SJSA1 (cell line): ENCODE measurements around the gene NHLRC2. TPM values are rescaled to one million over a fixed set of nuclear protein-coding genes. Genes with fewer than 3 reads are reported as not detected.

Source experiments
- DNase-seq, 2 experiments: peaks; one replicate each; pipeline ENCODE4 v3.0.0-alpha.2; 2015 to 2020; ENCODE audit warnings: low spot score in 2 of 2, low read depth in 1 of 2
- H3K27ac ChIP-seq: fragments of 250-450 bp; sonication (Bioruptor Pico); 2 replicates; pipeline ENCODE4 v1.5.1; 2020; ENCODE audit warnings: mild to moderate bottlenecking, moderate library complexity
- H3K27me3 ChIP-seq: fragments of 250-450 bp; sonication (Bioruptor Pico); replicated peaks from 2 replicates; pipeline ENCODE4 v1.5.1; 2020; ENCODE audit warnings: mild to moderate bottlenecking, moderate library complexity
- H3K36me3 ChIP-seq: fragments of 250-450 bp; sonication (Bioruptor Pico); 2 replicates; pipeline ENCODE4 v1.5.1; 2020; ENCODE audit warnings: mild to moderate bottlenecking
- H3K4me1 ChIP-seq: fragments of 250-450 bp; sonication (Bioruptor Pico); replicated peaks from 2 replicates; pipeline ENCODE4 v1.6.1; 2021; ENCODE audit warnings: mild to moderate bottlenecking
- H3K4me3 ChIP-seq: fragments of 250-450 bp; sonication (Bioruptor Pico); 2 replicates; pipeline ENCODE4 v1.5.1; 2020; ENCODE audit warnings: mild to moderate bottlenecking
- H3K9me3 ChIP-seq: fragments of 250-450 bp; sonication (Bioruptor Pico); replicated peaks from 2 replicates; pipeline ENCODE4 v1.5.1; 2020; ENCODE audit warnings: mild to moderate bottlenecking
- total RNA-seq: library from RNA; depleted of rRNA; stranded (reverse); fragments of >200 nt; shearing (Covaris generic); gene quantifications from 2 replicates; pipeline ENCODE4 v1.2.3, GENCODE V29; 2014

NHLRC2 gene
- total RNA-seq, 1 experiment from 2014 or later, result 25.0 TPM

- no peak overlapping the region for H3K4me3 ChIP-seq
- H3K4me1 ChIP-seq, result no peaks in the 10 kb centered on the region
- H3K36me3 ChIP-seq, result no peaks in the 10 kb centered on the region
- H3K27ac ChIP-seq, result no peak overlapping the region
- no peak for DNase-seq
- H3K9me3 ChIP-seq, result peaks cover 6% of the 10 kb centered on the region; the same call in 1 of the 2 replicates
- no peaks in the 10 kb centered on the region for H3K27me3 ChIP-seq
These were observed 68.5 kb downstream of the NHLRC2 start for GRCh38 chr10:113922787-113923570.

GRCh38 chr10:113924186-113924585 lies 69.7 kb downstream of the NHLRC2 start:
- H3K36me3 ChIP-seq, result no peaks in the 10 kb centered on the region
- DNase-seq, result no peak
- peaks cover 4% of the 10 kb centered on the region; the same call in 1 of the 2 replicates for H3K4me1 ChIP-seq
- no peak overlapping the region for H3K27ac ChIP-seq
- no peaks in the 10 kb centered on the region for H3K27me3 ChIP-seq
- H3K4me3 ChIP-seq, result no peak overlapping the region
- H3K9me3 ChIP-seq, result peaks cover 6% of the 10 kb centered on the region; the same call in 1 of the 2 replicates

- H3K27me3 ChIP-seq, result no peaks in the 10 kb centered on the region
These were observed 70.2 kb downstream of the NHLRC2 start for GRCh38 chr10:113924664-113925063.

GRCh38 chr10:113927440-113927839 lies 73.0 kb downstream of the NHLRC2 start:
- H3K4me3 ChIP-seq, result no peak overlapping the region
- H3K27me3 ChIP-seq, result no peaks in the 10 kb centered on the region
- H3K36me3 ChIP-seq, result no peaks in the 10 kb centered on the region
- peaks cover 20% of the 10 kb centered on the region for H3K4me1 ChIP-seq
- H3K27ac ChIP-seq, result no peak overlapping the region
- DNase-seq, result no peak
- H3K9me3 ChIP-seq, result peaks cover 6% of the 10 kb centered on the region; the same call in 1 of the 2 replicates

More at GRCh38 chr10:113924664-113925063, 70.2 kb downstream of the NHLRC2 start:
- H3K36me3 ChIP-seq, result no peaks in the 10 kb centered on the region
- DNase-seq, result no peak
- peaks cover 6% of the 10 kb centered on the region; the same call in 1 of the 2 replicates for H3K9me3 ChIP-seq
- peaks cover 5% of the 10 kb centered on the region for H3K4me1 ChIP-seq
- H3K27ac ChIP-seq, result no peak overlapping the region
- no peak overlapping the region for H3K4me3 ChIP-seq

- H3K4me1 ChIP-seq, result peaks cover 20% of the 10 kb centered on the region
- no peak overlapping the region for H3K4me3 ChIP-seq
- H3K27me3 ChIP-seq, result no peaks in the 10 kb centered on the region
- peaks cover 6% of the 10 kb centered on the region; the same call in 1 of the 2 replicates for H3K9me3 ChIP-seq
- no peaks in the 10 kb centered on the region for H3K36me3 ChIP-seq
- DNase-seq, result no peak
- no peak overlapping the region for H3K27ac ChIP-seq
These were observed 74.4 kb downstream of the NHLRC2 start for GRCh38 chr10:113928830-113929229.

GRCh38 chr10:113929522-113929921 lies 75.1 kb downstream of the NHLRC2 start:
- Histone ChIP-seq H3K9me3 (peaks cover 4% of the 10 kb centered on the region; the same call in 1 of the 2 replicates), H3K27me3 (no peaks in the 10 kb centered on the region), H3K27ac (no peak overlapping the region), H3K4me1 (peaks cover 20% of the 10 kb centered on the region), H3K36me3 (no peaks in the 10 kb centered on the region), H3K4me3 (no peak overlapping the region)
- DNase-seq, result no peak

GRCh38 chr10:113930482-113931057 lies 76.1 kb downstream of the NHLRC2 start:
- peak in 1 of 2 experiments; percentile 43 for DNase-seq
- no peaks in the 10 kb centered on the region for H3K36me3 ChIP-seq
- H3K4me1 ChIP-seq, result peaks cover 20% of the 10 kb centered on the region
- H3K9me3 ChIP-seq, result no peaks in the 10 kb centered on the region
- no peak overlapping the region for H3K4me3 ChIP-seq
- H3K27me3 ChIP-seq, result no peaks in the 10 kb centered on the region
- peak overlapping the region; percentile 16; the same call in 1 of the 2 replicates for H3K27ac ChIP-seq

- H3K27me3 ChIP-seq, result no peaks in the 10 kb centered on the region
- no peak for DNase-seq
- H3K27ac ChIP-seq, result no peak overlapping the region
- H3K4me3 ChIP-seq, result no peak overlapping the region
- H3K4me1 ChIP-seq, result peaks cover 20% of the 10 kb centered on the region
- no peaks in the 10 kb centered on the region for H3K36me3 ChIP-seq
- no peaks in the 10 kb centered on the region for H3K9me3 ChIP-seq
These were observed 78.4 kb downstream of the NHLRC2 start for GRCh38 chr10:113932854-113933253.

GRCh38 chr10:113933894-113934532 lies 79.6 kb downstream of the NHLRC2 start:
- Histone ChIP-seq H3K4me3 (no peak overlapping the region), H3K27ac (no peak overlapping the region), H3K27me3 (no peaks in the 10 kb centered on the region), H3K9me3 (no peaks in the 10 kb centered on the region), H3K36me3 (no peaks in the 10 kb centered on the region), H3K4me1 (peaks cover 17% of the 10 kb centered on the region)
- DNase-seq, result no peak

GRCh38 chr10:113937258-113937657 lies 82.8 kb downstream of the NHLRC2 start:
- no peaks in the 10 kb centered on the region for H3K4me1 ChIP-seq
- no peaks in the 10 kb centered on the region for H3K9me3 ChIP-seq
- H3K27me3 ChIP-seq, result no peaks in the 10 kb centered on the region
- H3K4me3 ChIP-seq, result no peak overlapping the region
- no peak for DNase-seq
- H3K27ac ChIP-seq, result no peak overlapping the region
- H3K36me3 ChIP-seq, result no peaks in the 10 kb centered on the region

GRCh38 chr10:113937756-113938155 lies 83.3 kb downstream of the NHLRC2 start:
- no peaks in the 10 kb centered on the region for H3K36me3 ChIP-seq
- H3K9me3 ChIP-seq, result no peaks in the 10 kb centered on the region
- H3K27me3 ChIP-seq, result no peaks in the 10 kb centered on the region
- H3K4me1 ChIP-seq, result no peaks in the 10 kb centered on the region
- DNase-seq, result no peak
- no peak overlapping the region for H3K27ac ChIP-seq
- H3K4me3 ChIP-seq, result no peak overlapping the region

GRCh38 chr10:113939212-113939860 lies 84.9 kb downstream of the NHLRC2 start:
- Histone ChIP-seq H3K27me3 (no peaks in the 10 kb centered on the region), H3K27ac (no peak overlapping the region), H3K4me3 (no peak overlapping the region), H3K36me3 (no peaks in the 10 kb centered on the region), H3K9me3 (no peaks in the 10 kb centered on the region), H3K4me1 (peaks cover 6% of the 10 kb centered on the region)
- no peak for DNase-seq

- peaks cover 24% of the 10 kb centered on the region for H3K4me1 ChIP-seq
- H3K36me3 ChIP-seq, result no peaks in the 10 kb centered on the region
- H3K4me3 ChIP-seq, result no peak overlapping the region
- no peaks in the 10 kb centered on the region for H3K9me3 ChIP-seq
- H3K27ac ChIP-seq, result no peak overlapping the region
- DNase-seq, result no peak
- no peaks in the 10 kb centered on the region for H3K27me3 ChIP-seq
These were observed 86.7 kb downstream of the NHLRC2 start for GRCh38 chr10:113941140-113941539.
